HG03442 (cell line): Measurements from ENCODE around the gene CLDN15.
"Not testable (repeated sequence)": the region's sequence is repeated elsewhere in the genome, so short reads cannot be mapped to it uniquely, and the experiment has no call there.

Experiments used
- ATAC-seq: cut with Tn5 transposase; IDR thresholded peaks from one replicate; pipeline ENCODE4 v1.9.1; 2021; ENCODE audit warnings: mild to moderate bottlenecking, moderate library complexity; ENCODE audit not compliant: unreplicated experiment

Gene CLDN15

DNA sequence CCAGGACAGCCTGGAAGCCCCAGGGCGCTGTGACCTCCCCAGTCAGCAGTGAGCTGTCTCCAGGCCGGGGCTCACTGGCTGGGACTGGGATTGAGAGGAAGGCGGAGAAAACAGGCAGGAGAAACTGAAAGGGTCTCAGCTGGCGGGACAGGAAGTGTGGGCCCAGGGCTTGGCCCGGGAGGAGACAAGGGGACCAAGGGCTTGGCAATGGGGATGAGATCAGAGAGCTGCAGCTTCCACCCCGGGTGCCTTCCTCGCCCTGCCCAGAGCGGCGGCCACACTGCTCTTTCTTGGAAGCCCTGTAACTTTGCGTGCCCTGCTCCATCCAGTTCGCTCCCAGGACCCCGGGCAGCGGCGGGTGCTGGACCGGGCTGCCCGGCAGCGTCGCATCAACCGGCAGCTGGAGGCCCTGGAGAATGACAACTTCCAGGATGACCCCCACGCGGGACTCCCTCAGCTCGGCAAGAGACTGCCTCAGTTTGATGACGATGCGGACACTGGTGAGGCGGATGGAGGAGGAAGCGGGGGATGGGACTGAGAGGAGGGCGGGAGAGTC, 15.2 kb downstream of the CLDN15 start:
- no peak for ATAC-seq

GRCh38 chr7:101220295-101220694, 17.3 kb downstream of the CLDN15 start:
- ATAC-seq = no peak

GRCh38 chr7:101218236-101219125, 19.1 kb downstream of the CLDN15 start:
- ATAC-seq = no peak

DNA sequence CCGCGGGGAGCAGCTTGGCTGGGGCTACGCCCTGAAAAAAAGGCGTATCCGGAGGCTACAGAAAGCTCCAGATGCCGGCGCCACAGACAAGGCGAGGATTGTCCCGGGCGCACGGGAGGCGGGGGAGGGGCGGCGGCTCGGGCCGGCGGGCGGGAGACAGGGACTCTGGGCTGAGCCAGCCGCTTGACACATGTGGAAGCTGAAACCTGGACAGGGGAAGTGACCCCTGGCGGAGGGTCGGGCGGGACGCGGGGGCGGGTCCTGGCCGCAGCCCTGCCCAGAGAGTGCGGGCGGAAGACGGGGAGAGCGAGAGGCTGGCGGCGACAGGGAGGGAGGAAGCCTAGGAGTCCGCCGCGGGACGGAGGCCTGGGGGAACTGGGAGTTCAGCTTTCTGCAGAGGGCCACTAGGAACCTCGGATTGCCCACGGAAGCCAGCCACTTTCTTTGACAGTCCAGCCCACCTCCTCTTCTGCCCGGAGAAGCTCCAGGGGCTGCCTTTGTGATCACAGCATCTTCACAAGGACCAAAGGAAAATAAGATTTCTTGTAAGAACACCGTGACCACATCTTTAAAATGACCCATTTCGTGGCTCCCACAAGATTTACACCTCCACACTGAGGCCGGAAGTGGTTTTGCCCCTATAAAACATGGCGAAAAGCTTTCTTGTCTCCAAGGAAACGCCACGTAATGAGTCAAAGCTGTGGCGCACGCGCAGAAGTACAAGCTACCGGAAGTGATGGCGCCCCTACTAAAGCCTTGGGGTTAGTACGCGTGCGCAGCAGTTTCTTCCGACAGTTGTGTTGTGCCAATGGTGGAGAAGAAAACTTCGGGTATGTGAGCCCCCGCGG, 20.0 kb downstream of the CLDN15 start, which contains the start of the genes PLOD3 and ZNHIT1:
Gene PLOD3 (minus strand): TSS at position 194 of the 848 bp plus-strand sequence. CDS start 307 bp downstream, outside the sequence.
Gene ZNHIT1 (plus strand): TSS at position 778 of the 848 bp plus-strand sequence. CDS start 31 bp downstream, at position 809.
- peak; percentile 65 for ATAC-seq

DNA sequence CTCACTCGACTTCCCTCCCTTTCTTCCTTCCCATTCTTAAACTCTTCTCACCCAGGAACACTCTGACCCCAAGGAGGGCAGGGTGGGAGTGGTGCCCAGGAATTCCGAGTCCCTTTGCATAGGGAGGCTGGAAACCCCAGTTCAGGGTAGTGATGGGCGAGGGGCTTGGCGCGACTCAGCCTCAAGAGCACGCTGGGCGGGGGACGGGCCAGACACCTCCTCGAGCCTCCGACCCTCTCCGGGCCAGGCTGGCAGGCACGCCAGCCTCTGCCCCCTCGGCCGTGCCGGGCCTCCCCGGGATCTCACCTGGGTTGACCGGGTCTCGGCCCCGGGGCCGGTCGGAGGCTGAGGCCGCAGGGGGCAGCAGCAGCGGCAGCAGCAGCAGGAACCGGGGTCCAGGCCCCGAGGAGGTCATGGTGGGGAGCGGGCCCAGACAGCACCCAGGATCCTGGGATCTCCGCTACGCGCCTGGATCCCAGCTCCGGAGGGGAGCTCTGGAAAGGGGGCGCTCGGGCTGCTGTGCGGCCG, 20.7 kb downstream of the CLDN15 start:
- peak; percentile 25 for ATAC-seq

DNA sequence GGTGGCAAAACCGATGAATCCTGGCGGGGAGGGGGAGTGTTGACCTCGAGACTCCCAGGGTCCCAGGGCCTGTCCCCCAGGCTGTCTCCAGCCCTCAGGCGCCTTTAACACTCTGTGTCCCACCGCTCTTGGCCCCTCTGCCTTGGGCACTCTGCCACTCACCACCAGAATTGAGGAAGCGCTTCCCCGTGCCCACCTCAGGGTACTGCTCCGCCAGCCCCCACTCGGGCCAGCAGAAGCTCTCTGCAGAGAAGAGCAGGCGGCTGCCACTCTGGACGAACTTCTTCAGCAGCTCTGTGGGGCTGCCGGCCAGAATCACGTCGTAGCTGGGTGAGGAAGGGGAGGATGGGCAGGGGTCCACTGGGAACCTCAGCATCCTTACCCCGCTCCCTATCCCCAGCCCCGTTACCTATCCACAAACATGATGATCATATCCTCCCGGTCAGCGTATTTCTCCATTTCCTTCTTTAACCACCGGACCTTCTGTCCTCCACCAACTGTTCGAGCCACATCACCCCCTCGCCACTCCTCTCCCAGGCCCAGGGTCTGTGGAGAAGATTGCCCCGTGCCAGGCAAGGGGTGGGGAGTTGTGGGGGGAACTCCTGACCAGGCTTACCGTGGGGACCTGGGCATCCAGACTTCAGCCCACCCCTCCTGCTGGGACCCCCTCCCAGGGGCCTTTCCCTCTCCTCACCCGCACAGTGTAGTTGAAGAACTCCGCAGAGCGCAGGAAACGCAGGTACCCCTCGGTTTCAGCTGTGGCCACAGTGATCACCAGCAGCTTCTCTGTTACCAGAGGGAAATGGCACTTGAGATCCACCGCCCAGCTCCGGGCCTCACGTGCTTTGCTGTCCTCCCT, 21.4 kb downstream of the CLDN15 start:
- ATAC-seq = no peak

DNA sequence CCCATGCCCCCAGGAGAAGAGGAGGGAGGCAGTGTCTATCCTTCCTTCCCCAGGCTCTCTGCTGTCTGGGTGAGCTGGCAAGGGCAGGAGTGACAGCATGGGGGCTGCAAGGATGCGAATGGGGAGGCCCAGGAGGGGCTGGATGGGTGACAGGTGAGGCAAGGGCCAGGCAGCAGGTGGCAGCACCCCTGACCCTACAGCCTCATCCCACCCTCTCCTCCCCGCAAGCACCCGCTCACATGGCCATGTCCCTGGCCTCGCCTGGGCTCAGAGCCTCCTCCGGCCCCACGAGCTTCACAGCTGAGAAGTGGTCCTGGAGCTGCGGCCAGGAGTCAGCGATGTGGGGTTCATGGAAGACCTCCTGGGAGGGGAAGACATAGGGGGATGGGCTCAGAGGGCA, 25.6 kb downstream of the CLDN15 start:
- no peak for ATAC-seq

DNA sequence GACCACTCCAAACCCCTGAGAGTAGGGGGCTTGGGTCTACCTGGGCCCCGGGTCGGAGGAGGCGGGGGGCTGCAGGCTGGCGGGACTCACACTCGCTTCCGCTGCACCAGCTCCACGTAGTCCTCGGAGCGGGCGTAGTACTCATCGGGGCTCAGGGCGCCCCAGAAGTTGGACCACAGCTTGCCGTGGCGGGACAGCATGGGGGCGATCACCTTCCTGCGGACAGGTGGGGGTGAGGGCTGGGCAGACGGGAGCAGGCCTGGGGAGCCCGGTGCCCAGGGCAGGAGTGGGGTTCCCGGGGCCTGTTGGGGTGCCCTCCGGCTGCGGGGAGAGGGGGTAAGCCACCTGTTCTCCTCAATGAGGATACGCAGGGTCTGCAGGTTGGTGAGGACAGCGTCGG, 26.1 kb downstream of the CLDN15 start:
- no peak for ATAC-seq

DNA sequence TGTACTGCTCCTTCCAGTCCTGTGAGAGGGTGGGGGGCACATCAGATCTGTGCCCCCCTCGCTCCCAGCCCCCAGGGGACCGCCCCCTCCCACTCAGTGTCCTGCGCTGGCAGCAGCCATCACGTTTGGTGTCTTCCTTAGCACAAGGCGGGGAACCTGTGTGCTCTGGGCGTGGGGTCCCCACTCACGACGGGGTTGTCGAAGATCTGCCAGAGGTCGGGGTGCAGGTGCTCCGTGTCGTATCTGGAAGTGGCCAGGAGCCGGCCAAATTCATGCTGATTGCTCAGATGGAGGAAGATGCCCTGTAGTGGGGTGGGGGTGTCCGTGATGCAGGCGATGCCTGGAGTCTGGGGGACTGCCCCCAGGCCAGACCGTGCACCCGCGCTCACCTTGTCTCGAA, 27.5 kb downstream of the CLDN15 start:
- ATAC-seq = no peak

GRCh38 chr7:101208794-101209193, 28.8 kb downstream of the CLDN15 start:
- ATAC-seq = no peak

GRCh38 chr7:101207459-101207858, 30.1 kb downstream of the CLDN15 start:
- no peak for ATAC-seq

- no peak for ATAC-seq
Observed at GRCh38 chr7:101206665-101207042, 30.9 kb downstream of the CLDN15 start.

DNA sequence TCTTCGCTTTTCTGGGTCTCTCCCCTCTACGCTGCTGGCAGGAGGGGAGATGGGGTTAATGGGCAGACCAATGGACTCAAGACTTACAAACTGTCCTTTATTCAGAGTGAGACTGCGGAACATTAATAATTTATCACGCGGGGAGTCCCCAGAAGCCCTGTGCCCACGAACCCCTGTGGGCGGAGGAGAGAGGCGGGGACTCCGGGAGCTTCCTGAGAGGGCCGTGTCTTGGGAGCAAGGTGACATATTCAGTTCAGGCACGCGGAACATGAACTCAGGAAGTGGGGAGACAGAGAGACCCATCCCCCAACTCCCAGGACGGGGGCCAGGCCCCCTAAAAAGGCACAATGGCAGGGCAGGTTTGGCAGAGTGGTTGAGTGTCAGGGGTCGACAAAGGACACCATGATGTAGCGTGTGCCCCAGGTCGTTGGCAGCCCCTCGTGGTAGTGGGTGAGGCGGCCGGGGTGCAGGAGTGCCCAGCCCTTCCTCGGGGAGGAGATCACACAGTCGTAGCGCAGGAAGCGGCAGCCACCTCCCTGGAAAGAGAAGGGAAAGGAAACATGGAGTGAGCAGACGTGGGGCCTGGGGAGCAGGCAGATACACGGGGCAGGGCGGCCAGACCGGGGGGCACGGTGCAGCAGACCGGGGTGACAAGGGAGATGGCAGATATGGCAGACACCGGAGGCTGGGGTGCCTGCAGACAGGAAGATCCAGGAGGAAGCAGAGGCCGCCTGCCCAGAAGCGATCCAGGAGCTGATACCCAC, 31.5 kb downstream of the CLDN15 start:
- ATAC-seq = no peak

DNA sequence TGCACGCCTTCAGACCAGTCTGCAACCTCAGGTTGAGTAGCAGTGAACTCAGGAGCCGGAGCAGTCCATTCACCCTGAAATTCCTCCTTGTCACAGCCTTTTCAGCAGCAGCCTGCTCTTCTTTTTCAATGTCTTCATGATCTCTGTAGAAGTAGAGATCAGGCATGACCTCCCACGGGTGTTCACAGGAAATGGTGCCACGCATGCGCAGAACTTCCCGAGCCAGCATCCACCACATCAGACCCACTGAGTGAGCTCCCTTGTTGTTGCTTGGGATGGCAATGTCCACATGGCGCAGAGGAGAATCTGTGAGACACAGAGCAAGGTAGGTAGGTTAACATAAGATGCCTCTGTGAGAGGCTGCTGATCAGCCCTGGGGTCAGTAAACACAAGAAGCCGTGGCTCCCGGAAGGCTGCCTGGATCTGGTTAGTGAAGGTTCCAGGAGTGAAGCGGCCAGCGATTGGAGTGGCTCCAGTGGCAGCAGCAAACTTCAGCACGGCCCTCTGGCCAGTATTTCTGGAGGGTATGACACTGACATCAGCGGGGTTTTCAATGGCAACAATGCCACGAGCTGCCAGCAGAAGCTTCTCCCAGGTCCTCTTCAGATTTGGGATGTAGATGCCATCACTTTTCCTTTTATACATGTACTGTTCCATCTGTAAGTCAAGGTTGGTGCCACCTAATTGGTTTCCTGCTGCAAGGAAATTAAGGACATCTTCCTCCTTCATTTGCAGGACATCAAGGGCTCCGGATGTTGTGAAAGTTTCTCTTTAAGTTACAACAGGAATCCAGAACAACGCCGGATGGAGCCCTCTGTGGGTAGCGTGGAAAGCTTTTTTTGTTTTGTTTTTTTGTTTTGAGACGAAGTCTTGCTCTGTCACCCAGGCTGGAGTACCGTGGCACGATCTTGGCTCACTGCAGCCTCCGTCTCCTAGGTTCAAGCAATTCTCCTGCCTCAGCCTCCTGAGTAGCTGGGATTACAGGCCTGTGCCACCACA, 33.6 kb downstream of the CLDN15 start:
- not testable (repeated sequence) for ATAC-seq

GRCh38 chr7:101202603-101202918, 35.0 kb downstream of the CLDN15 start:
- ATAC-seq = no peak

DNA sequence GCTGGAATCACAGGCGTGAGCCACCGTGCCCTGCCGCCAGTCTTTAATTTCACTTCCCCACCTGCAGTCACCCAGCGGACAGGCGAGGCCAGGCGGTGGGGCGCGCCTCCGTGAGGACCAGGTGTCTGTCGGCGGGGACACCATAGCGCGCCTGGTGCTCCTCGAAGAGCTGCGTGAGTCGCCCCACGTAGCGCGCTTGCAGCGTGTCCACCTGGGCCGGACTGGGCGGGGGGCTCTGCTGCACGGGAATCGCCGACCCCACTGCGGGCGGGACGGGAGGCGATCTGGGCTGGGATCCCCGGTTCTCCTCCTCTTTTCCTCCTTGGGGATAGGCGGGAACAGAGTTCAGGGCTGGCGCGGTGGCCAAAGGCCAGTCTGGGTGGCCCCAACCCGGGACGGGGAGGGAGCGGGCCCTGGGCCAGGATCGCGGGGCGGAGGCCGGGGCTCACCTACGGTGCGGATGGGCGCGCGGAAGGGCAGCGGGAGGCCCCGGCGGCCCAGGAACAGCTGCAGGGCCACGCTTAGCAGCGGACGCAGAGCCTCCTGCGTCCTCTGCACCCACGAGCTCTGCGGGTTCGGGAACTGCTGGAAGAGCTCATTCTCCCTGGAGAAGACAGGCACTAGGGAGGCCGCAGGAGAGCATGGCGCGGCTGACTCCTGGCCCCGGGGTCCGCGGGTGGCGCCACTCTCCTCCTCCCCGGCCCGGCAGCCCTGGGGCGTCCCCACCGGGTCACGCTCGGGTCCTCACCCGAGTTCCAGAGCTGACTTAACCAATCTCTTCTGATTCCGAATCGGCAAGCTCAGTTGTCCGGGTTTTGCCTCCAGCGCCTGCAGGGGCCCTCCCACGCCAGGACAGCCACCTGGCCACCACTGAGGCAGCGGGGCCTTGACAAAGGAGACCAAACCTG, 35.7 kb downstream of the CLDN15 start:
- no peak for ATAC-seq

DNA sequence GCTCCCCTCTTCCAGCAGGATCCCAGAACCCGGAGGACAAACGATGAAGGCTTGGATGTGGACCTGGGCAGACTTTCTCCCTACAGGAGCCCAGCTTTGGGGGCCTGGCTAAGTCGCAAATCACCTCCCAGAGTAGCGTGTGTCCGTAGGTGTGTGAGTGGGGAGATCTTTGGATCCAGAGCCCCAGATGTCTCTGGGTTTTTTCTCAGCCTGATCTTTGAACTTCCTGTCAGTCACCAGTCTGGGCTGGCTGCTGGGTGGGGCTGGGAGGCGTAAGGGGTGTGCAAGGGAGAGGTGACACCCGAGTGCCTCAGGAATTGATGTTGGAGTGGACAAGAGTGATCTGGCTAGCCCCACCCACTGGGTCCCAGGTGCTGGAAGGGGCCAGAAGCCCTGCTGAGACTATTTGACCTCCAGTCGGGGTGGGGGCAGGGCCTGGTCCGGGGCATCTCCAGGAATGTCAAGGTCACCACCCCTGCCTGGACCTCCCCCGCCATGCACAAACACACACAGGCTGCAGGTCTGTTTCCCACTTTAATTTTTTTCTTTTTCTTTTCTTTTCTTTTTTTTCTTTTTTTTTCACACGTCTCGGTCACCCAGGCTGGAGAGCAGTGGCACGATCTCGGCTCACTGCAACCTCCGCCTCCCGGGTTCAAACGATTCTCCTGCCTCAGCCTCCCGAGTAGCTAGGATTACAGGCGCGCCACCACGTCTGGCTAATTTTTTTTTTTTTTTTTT, 36.6 kb downstream of the CLDN15 start, which contains the start of gene MOGAT3:
Gene MOGAT3 (minus strand): TSS at position 175 of the 738 bp plus-strand sequence. CDS start 182 bp downstream, outside the sequence.
- ATAC-seq = no peak
